Tibial artery (tissue), 4 donors: ENCODE measurements around the gene SEPTIN12.

Experiments used
- DNase-seq, 2 donors: peaks; one replicate each; pipeline ENCODE4 v3.0.0-alpha.2; 2019
- H3K27ac ChIP-seq, 2 donors: fragments of 200-600 bp; sonication (generic) in 1 of 2; 1 replicate in 1 of 2; 2 replicates in 1 of 2; pipeline ENCODE4 v1.5.1; 2018 to 2019; ENCODE audit warnings: mild to moderate bottlenecking in 1 of 2
- H3K27me3 ChIP-seq, 2 donors: fragments of 200-600 bp; sonication (generic) in 1 of 2; one replicate each; pipeline versions ENCODE4 v1.5.1 to v1.6.0; 2016 to 2019
- H3K36me3 ChIP-seq, 3 donors: fragments of 200-600 bp; sonication (generic) in 2 of 3; one replicate each; pipeline ENCODE4 v1.5.1; 2016 to 2019; ENCODE audit warnings: mild to moderate bottlenecking in 2 of 3
- H3K4me1 ChIP-seq, 4 donors: fragments of 200-600 bp; sonication (generic) in 2 of 4; 1 replicate in 3 of 4; 2 replicates in 1 of 4; pipeline ENCODE4 v1.5.1; 2016 to 2019
- H3K4me3 ChIP-seq, 2 donors: fragments of 200-600 bp; sonication (generic) in 1 of 2; 1 replicate in 1 of 2; 2 replicates in 1 of 2; pipeline ENCODE4 v1.5.1; 2018 to 2019; ENCODE audit warnings: mild to moderate bottlenecking in 2 of 2
- H3K9me3 ChIP-seq, 3 donors: fragments of 200-600 bp; sonication (generic) in 1 of 3; one replicate each; pipeline ENCODE4 v1.5.1; 2016 to 2019
- intact Hi-C: fragments of 100-400 bp; cut with DNase I; formaldehyde crosslinking; loops from one replicate; pipeline ENCODE4 v1.15.0; 2023; ENCODE audit warnings: low total_unique reads
- TF ChIP-seq, protein P1 (sequence below), 2 experiments: fragments of 200-600 bp in 1 of 2; fragments of 450-650 bp in 1 of 2; IDR thresholded peaks; one replicate each; pipeline ENCODE4 v1.5.1; 2017 to 2019; ENCODE audit warnings: antibody characterized with exemption in 2 of 2, mild to moderate bottlenecking in 1 of 2, moderate library complexity in 1 of 2

SEPTIN12 gene

DNA sequence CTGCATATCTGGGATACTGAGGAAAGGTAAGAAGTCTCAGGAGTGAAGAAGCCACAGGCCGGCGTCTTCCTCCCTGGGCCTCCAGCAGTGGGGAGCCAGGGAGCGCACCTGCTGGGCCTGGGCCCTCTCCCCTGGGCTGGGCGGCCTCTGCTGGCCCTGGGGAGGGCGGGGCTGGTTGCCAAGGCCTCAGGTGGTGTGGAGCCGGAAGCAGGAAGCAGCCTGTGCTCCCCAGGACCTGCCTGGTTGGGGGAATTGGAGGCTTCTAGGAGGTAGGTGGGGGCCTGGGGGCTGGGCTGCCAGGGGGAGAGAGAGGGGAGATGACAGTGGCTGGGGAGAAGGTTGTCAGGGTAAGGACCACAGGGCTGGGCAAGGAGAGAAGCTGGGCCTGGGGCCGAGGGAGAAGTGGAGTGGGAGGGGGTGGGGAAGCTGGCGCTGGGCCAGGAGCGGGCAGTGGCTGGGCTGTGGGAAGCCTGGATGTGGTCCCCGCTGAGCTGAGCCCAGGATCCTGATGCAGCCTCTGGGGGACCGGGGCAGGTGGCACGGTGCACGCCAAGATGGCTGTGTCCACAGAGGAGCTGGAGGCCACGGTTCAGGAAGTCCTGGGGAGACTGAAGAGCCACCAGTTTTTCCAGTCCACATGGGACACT lies 7.2 kb upstream of the SEPTIN12 start, which contains the start of gene SMIM22:
SMIM22 (plus strand) TSS at position 189 of the 647 bp plus-strand sequence; CDS start at position 555, 366 bp downstream.
- Histone ChIP-seq H3K4me3 (no peak within 1 kb of the TSS), H3K27me3 (no peaks in the 10 kb centered on the region), H3K9me3 (no peaks in the 10 kb centered on the region), H3K27ac (no peak within 1 kb of the TSS), H3K36me3 (peaks cover 0 to 33% (median 15%) of the 10 kb centered on the region in 3 donors), H3K4me1 (peaks cover 0 to 4% (median 0%) of the 10 kb centered on the region in 4 donors)
- TF ChIP-seq, protein P1, sequence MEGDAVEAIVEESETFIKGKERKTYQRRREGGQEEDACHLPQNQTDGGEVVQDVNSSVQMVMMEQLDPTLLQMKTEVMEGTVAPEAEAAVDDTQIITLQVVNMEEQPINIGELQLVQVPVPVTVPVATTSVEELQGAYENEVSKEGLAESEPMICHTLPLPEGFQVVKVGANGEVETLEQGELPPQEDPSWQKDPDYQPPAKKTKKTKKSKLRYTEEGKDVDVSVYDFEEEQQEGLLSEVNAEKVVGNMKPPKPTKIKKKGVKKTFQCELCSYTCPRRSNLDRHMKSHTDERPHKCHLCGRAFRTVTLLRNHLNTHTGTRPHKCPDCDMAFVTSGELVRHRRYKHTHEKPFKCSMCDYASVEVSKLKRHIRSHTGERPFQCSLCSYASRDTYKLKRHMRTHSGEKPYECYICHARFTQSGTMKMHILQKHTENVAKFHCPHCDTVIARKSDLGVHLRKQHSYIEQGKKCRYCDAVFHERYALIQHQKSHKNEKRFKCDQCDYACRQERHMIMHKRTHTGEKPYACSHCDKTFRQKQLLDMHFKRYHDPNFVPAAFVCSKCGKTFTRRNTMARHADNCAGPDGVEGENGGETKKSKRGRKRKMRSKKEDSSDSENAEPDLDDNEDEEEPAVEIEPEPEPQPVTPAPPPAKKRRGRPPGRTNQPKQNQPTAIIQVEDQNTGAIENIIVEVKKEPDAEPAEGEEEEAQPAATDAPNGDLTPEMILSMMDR (IDR thresholded peaks at IDR 0.05), result no peak
- intact Hi-C loops, result loop anchor here (5.0 kb wide), 1 partner anchor 88 kb away; no protein-coding TSS in a partner anchor
- no peak for DNase-seq

GRCh38 chr16:4792951-4793513 lies 4.9 kb upstream of the SEPTIN12 start:
- H3K9me3 ChIP-seq, result no peaks in the 10 kb centered on the region
- TF ChIP-seq, protein P1 (IDR thresholded peaks at IDR 0.05), result no peak
- peaks cover 0 to 15% (median 7%) of the 10 kb centered on the region in 3 donors for H3K36me3 ChIP-seq
- DNase-seq, result no peak
- no peak overlapping the region for H3K4me3 ChIP-seq
- intact Hi-C loops, result no loop called here
- no peaks in the 10 kb centered on the region for H3K27me3 ChIP-seq
- H3K27ac ChIP-seq, result no peak overlapping the region
- H3K4me1 ChIP-seq, result no peaks in the 10 kb centered on the region

GRCh38 chr16:4790871-4791270 lies 2.7 kb upstream of the SEPTIN12 start:
- Histone ChIP-seq H3K27me3 (peaks cover 0 to 6% of the 10 kb centered on the region in 2 donors), H3K4me3 (no peak overlapping the region), H3K27ac (no peak overlapping the region), H3K4me1 (no peaks in the 10 kb centered on the region), H3K36me3 (no peaks in the 10 kb centered on the region), H3K9me3 (no peaks in the 10 kb centered on the region)
- TF ChIP-seq, protein P1 (IDR thresholded peaks at IDR 0.05), result no peak
- no peak for DNase-seq
- intact Hi-C loops, result no loop called here

DNA sequence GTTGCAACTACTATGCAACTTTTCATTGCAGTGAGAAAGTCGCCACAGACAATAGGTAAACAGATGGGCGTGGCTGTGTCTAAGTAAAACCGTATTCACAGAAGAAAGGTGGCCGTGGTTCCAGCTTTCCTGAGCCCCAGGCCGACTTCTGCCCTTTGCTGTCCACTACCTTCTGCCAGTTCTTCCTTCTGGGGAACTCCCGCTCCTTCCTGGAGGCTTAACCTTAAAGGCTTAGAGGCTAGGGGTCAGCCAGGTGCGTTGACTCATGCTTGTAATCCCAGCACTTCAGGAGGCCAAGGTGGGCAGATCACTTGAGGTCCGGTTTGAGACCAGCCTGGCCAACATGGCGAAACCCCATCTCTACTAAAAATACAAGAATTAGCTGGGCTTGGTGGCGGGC lies 2.1 kb upstream of the SEPTIN12 start:
- H3K4me1 ChIP-seq, result no peaks in the 10 kb centered on the region
- no peaks in the 10 kb centered on the region for H3K9me3 ChIP-seq
- H3K27me3 ChIP-seq, result peaks cover 0 to 6% of the 10 kb centered on the region in 2 donors
- no peak for DNase-seq
- no peak overlapping the region for H3K4me3 ChIP-seq
- intact Hi-C loops, result no loop called here
- TF ChIP-seq, protein P1 (IDR thresholded peaks at IDR 0.05), result no peak
- no peak overlapping the region for H3K27ac ChIP-seq
- H3K36me3 ChIP-seq, result no peaks in the 10 kb centered on the region

GRCh38 chr16:4788910-4789309 lies 765 bp upstream of the SEPTIN12 start:
- Histone ChIP-seq H3K36me3 (no peaks in the 10 kb centered on the region), H3K27ac (no peak overlapping the region), H3K9me3 (no peaks in the 10 kb centered on the region), H3K4me1 (no peaks in the 10 kb centered on the region), H3K4me3 (no peak overlapping the region), H3K27me3 (peaks cover 0 to 6% of the 10 kb centered on the region in 2 donors)
- no peak for DNase-seq
- intact Hi-C loops, result no loop called here
- TF ChIP-seq, protein P1 (IDR thresholded peaks at IDR 0.05), result no peak
